ENCODE measurements around the gene MBOAT1. TPM values are rescaled to one million over a fixed set of nuclear protein-coding genes. Genes with fewer than 3 reads are reported as not detected.
"Not testable (repeated sequence)": the region's sequence is repeated elsewhere in the genome, so short reads cannot be mapped to it uniquely, and the experiment has no call there.

Gene MBOAT1
- total RNA-seq, 2 donors from 2014 or later: 20.6 to 25.9 TPM

GRCh38 chr6:20168690-20169089, 43.6 kb downstream of the MBOAT1 start:
- peaks cover 2% of the 10 kb centered on the region for H3K9me3 ChIP-seq (ENCODE audit: control insufficient read depth, low read length, poor library complexity, severe bottlenecking)
- Mint-ChIP-seq H3K27me3 (no peaks in the 10 kb centered on the region), H3K36me3 (ENCODE audit: low read depth) (peaks cover 4% of the 10 kb centered on the region), H3K4me1 (peaks cover 32% of the 10 kb centered on the region), H3K4me3 (no peak overlapping the region), H3K27ac (no peak overlapping the region)
- ATAC-seq (no peak), DNase-seq (no peak)

- no peak overlapping the region for H3K4me3 Mint-ChIP-seq
- peaks cover 2% of the 10 kb centered on the region for H3K9me3 ChIP-seq (ENCODE audit: control insufficient read depth, low read length, poor library complexity, severe bottlenecking)
- H3K27ac Mint-ChIP-seq: no peak overlapping the region
- ATAC-seq (no peak), DNase-seq (no peak)
- no peaks in the 10 kb centered on the region for H3K27me3 Mint-ChIP-seq
- peaks cover 24% of the 10 kb centered on the region for H3K4me1 Mint-ChIP-seq
- H3K36me3 Mint-ChIP-seq (ENCODE audit: low read depth): peaks cover 4% of the 10 kb centered on the region
Observed at GRCh38 chr6:20167601-20168000, 44.7 kb downstream of the MBOAT1 start.

GRCh38 chr6:20166210-20166609, 46.1 kb downstream of the MBOAT1 start:
- Mint-ChIP-seq H3K4me3 (no peak overlapping the region), H3K27ac (no peak overlapping the region), H3K27me3 (no peaks in the 10 kb centered on the region), H3K36me3 (ENCODE audit: low read depth) (peaks cover 2% of the 10 kb centered on the region), H3K4me1 (peaks cover 22% of the 10 kb centered on the region)
- DNase-seq: no peak
- peaks cover 2% of the 10 kb centered on the region for H3K9me3 ChIP-seq (ENCODE audit: control insufficient read depth, low read length, poor library complexity, severe bottlenecking)
- ATAC-seq: no peak

DNA sequence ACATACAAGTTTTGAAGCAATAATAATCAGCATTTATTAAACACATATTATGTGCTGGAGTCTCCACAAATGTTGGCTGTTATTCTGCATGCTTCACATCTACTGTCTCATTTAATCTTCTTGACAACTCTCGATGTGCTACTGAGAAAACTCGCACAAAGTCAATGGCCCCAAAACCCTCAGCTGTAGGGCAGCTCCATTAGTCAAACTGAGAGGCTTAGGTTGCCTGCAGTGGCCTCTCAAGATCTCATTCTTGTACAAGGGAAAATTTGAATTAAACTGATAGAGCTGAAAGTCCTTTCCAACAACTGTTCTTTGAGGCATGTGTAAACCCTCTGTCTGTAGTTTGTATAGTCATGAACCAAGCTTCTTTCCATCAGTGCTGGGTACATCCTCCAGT, 49.8 kb downstream of the MBOAT1 start:
- peaks cover 4% of the 10 kb centered on the region for H3K36me3 Mint-ChIP-seq (ENCODE audit: low read depth)
- H3K9me3 ChIP-seq (ENCODE audit: control insufficient read depth, low read length, poor library complexity, severe bottlenecking): peaks cover 2% of the 10 kb centered on the region

DNA sequence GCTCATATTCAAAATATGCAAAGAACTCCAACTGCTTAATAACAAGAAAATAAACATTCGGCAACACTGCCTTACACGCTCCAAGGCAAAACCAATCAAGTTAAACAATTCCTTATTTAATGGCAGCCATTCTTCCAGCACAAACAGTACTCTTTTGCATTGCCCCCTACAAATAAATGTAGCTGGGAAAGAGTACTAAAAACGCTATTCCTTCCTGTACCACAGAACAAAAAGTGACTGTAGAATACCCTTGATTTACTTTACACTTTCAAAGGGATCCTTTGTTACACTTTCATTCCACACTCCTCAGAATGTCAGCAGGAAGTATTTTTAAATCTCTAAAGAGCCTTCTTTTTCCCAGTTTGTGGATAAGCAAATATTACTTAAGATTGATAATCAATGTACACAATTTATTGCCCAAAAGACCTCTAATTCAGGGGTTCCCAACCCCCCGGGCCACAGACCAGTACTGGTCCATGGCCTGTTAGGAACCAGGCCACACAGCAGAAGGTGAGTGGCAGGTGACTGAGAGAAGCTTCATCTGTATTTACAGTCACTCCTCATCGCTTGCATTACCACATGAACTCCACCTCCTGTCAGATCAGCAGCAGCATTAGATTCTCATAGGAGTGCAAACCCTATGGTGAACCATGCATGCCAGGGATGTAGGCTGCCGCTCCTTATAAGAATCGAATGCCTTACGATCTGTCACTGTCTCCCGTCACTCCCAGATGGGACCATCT, 51.6 kb downstream of the MBOAT1 start:
- H3K9me3 ChIP-seq (ENCODE audit: control insufficient read depth, low read length, poor library complexity, severe bottlenecking): no peaks in the 10 kb centered on the region
- ATAC-seq (no peak), DNase-seq (no peak)
- peaks cover 5% of the 10 kb centered on the region for H3K4me1 Mint-ChIP-seq
- H3K4me3 Mint-ChIP-seq: no peak overlapping the region
- H3K27ac Mint-ChIP-seq: no peak overlapping the region
- H3K36me3 Mint-ChIP-seq (ENCODE audit: low read depth): peaks cover 2% of the 10 kb centered on the region
- H3K27me3 Mint-ChIP-seq: no peaks in the 10 kb centered on the region

More for the DNA sequence above, 49.8 kb downstream of the MBOAT1 start:
- DNase-seq: no peak
- no peak overlapping the region for H3K4me3 Mint-ChIP-seq
- no peaks in the 10 kb centered on the region for H3K27me3 Mint-ChIP-seq
- peaks cover 5% of the 10 kb centered on the region for H3K4me1 Mint-ChIP-seq
- no peak for ATAC-seq
- H3K27ac Mint-ChIP-seq: no peak overlapping the region

GRCh38 chr6:20159781-20160540, 52.3 kb downstream of the MBOAT1 start:
- no peak overlapping the region for H3K27ac Mint-ChIP-seq
- H3K4me1 Mint-ChIP-seq: peaks cover 5% of the 10 kb centered on the region
- DNase-seq (no peak), ATAC-seq (no peak)
- no peaks in the 10 kb centered on the region for H3K9me3 ChIP-seq (ENCODE audit: control insufficient read depth, low read length, poor library complexity, severe bottlenecking)
- no peak overlapping the region for H3K4me3 Mint-ChIP-seq
- peaks cover 2% of the 10 kb centered on the region for H3K36me3 Mint-ChIP-seq (ENCODE audit: low read depth)
- H3K27me3 Mint-ChIP-seq: no peaks in the 10 kb centered on the region

DNA sequence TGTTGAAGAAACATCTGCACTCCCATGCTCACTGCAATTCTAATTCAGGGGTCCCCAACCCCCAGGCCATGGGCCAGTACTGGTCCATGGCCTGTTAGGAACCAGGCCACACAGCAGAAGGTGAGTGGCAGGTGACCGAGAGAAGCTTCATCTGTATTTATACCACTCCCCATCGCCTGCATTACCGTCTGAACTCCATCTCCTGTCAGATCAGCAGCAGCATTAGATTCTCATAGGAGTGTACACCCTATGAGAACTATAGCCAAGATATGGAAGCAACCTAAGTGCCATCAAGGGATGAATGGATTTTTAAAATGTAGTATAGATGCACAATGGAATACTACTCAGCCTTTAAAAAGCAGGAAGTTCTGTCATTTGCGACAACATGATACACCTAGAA, 53.2 kb downstream of the MBOAT1 start:
- Mint-ChIP-seq H3K4me1 (peaks cover 8% of the 10 kb centered on the region), H3K4me3 (no peak overlapping the region), H3K27ac (no peak overlapping the region), H3K36me3 (ENCODE audit: low read depth) (peaks cover 2% of the 10 kb centered on the region), H3K27me3 (no peaks in the 10 kb centered on the region)
- H3K9me3 ChIP-seq (ENCODE audit: control insufficient read depth, low read length, poor library complexity, severe bottlenecking): no peaks in the 10 kb centered on the region
- DNase-seq: no peak
- no peak for ATAC-seq

DNA sequence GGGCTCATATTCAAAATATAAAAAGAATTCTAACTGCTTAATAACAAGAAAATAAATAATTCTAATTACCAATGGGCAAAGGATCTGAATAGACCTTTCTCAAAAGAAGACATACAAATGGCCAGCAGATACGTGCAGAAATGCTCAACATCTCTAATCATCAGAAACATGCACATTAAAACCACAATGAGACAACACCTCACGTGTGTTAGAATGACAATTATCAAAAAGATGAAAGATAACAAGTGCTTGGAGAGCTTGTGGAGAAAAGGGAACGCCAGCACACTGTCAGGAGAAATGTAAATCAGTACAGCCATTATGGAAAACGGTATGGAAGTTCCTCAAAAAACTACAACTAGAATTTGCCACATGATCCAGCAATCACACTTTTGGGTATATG, 53.6 kb downstream of the MBOAT1 start:
- Mint-ChIP-seq H3K27me3 (no peaks in the 10 kb centered on the region), H3K36me3 (ENCODE audit: low read depth) (peaks cover 2% of the 10 kb centered on the region), H3K4me3 (no peak overlapping the region), H3K4me1 (peaks cover 8% of the 10 kb centered on the region), H3K27ac (no peak overlapping the region)
- H3K9me3 ChIP-seq (ENCODE audit: control insufficient read depth, low read length, poor library complexity, severe bottlenecking): no peaks in the 10 kb centered on the region
- DNase-seq (no peak), ATAC-seq (no peak)

DNA sequence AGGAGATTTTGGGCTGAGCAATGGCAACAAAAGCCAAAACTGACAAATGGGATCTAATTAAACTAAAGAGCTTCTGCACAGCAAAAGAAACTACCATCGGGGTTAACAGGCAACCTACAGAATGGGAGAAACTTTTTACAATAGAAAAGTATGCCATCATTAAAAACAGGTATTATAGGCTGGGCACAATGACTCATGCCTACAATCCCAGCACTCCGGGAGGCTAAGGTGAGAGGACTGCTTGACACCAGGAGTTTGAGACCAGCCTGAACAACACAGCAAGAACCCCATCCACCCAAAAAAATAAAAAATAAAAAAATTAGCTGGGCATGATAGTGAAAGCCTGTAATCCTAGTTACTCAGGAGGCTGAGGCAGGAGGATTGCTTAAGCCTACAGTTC, 55.4 kb downstream of the MBOAT1 start:
- H3K4me1 Mint-ChIP-seq: peaks cover 10% of the 10 kb centered on the region
- no peak overlapping the region for H3K27ac Mint-ChIP-seq

GRCh38 chr6:20154753-20155152, 57.5 kb downstream of the MBOAT1 start:
- H3K9me3 ChIP-seq (ENCODE audit: control insufficient read depth, low read length, poor library complexity, severe bottlenecking): no peaks in the 10 kb centered on the region
- no peaks in the 10 kb centered on the region for H3K27me3 Mint-ChIP-seq
- ATAC-seq: no peak
- peaks cover 4% of the 10 kb centered on the region for H3K36me3 Mint-ChIP-seq (ENCODE audit: low read depth)
- H3K4me3 Mint-ChIP-seq: no peak overlapping the region
- peaks cover 10% of the 10 kb centered on the region for H3K4me1 Mint-ChIP-seq
- H3K27ac Mint-ChIP-seq: no peak overlapping the region
- no peak for DNase-seq

More for the DNA sequence above, 55.4 kb downstream of the MBOAT1 start:
- ATAC-seq (no peak), DNase-seq (no peak)
- H3K36me3 Mint-ChIP-seq (ENCODE audit: low read depth): peaks cover 4% of the 10 kb centered on the region
- no peaks in the 10 kb centered on the region for H3K27me3 Mint-ChIP-seq
- no peaks in the 10 kb centered on the region for H3K9me3 ChIP-seq (ENCODE audit: control insufficient read depth, low read length, poor library complexity, severe bottlenecking)
- no peak overlapping the region for H3K4me3 Mint-ChIP-seq

DNA sequence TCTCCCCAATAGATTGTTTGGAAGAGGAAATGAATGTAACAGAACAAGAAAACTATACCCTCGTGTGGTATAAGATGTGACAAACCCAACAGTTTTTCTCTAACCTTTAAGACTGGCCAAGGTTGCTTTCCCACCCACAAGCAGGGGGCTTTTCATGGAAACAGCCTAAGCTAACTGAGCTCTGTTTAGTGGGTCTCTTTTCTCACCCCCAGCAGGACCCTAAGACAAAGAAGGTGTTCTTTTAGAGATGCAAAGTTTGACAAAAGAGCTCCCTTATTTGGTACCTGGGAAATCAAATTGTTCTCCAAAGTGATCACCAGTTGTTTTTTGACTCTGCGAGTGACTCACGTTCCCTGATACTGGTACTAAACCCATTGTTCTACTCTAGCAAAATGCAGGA, 59.1 kb downstream of the MBOAT1 start:
- no peak for ATAC-seq
- Mint-ChIP-seq H3K27me3 (no peaks in the 10 kb centered on the region), H3K36me3 (ENCODE audit: low read depth) (peaks cover 3% of the 10 kb centered on the region), H3K4me3 (no peak overlapping the region), H3K4me1 (peaks cover 6% of the 10 kb centered on the region), H3K27ac (no peak overlapping the region)
- no peaks in the 10 kb centered on the region for H3K9me3 ChIP-seq (ENCODE audit: control insufficient read depth, low read length, poor library complexity, severe bottlenecking)
- no peak for DNase-seq

GRCh38 chr6:20148433-20148832, 63.8 kb downstream of the MBOAT1 start:
- DNase-seq (no peak), ATAC-seq (no peak)
- H3K27ac Mint-ChIP-seq: no peak overlapping the region
- H3K36me3 Mint-ChIP-seq (ENCODE audit: low read depth): peaks cover 3% of the 10 kb centered on the region
- peaks cover 2% of the 10 kb centered on the region for H3K4me1 Mint-ChIP-seq
- no peaks in the 10 kb centered on the region for H3K9me3 ChIP-seq (ENCODE audit: control insufficient read depth, low read length, poor library complexity, severe bottlenecking)
- H3K27me3 Mint-ChIP-seq: no peaks in the 10 kb centered on the region
- H3K4me3 Mint-ChIP-seq: no peak overlapping the region

DNA sequence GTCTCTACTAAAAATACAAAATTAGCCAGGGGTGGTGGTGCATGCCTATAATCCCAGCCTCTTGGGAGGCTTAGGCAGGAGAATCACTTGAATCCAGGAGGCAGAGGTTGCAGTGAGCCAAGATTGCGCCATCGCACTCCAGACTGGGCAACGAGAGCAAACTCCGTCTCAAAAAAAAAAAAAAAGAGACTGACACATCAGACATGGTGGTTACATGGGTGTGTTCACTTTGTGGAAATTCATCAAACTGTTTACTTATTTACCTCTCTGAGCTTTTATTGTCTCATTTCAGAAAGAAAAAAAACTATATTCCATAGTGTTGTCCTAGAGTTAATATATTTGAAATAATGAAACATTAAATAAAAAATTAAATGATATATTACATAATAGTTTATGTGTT, 64.8 kb downstream of the MBOAT1 start:
- Mint-ChIP-seq H3K4me1 (peaks cover 1% of the 10 kb centered on the region), H3K27ac (no peak overlapping the region)

DNA sequence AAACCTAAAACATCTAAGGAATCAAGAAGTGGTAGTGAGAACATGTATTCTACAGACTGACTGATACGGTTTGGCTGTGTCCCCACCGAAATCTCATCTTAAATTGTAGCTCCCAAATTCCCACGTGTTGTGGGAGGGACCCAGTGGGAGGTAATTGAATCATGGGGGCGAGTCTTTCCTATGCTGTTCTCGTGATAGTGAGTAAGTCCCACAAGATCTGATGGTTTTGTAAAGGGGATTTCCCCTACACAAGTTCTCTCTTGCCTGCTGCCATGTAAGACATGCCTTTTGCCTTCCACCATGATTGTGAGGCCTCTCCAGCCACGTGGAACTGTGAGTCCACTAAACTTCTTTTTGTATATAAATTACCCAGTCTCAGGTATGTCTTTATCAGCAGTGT, 65.4 kb downstream of the MBOAT1 start:
- H3K4me1 Mint-ChIP-seq; H3K9me3 ChIP-seq (ENCODE audit: control insufficient read depth, low read length, poor library complexity, severe bottlenecking); ATAC-seq; H3K27ac Mint-ChIP-seq; DNase-seq; H3K4me3 Mint-ChIP-seq; H3K36me3 Mint-ChIP-seq (ENCODE audit: low read depth); H3K27me3 Mint-ChIP-seq: not testable (repeated sequence)

More for the DNA sequence above, 64.8 kb downstream of the MBOAT1 start:
- no peaks in the 10 kb centered on the region for H3K27me3 Mint-ChIP-seq
- H3K4me3 Mint-ChIP-seq: no peak overlapping the region
- no peak for DNase-seq
- H3K9me3 ChIP-seq (ENCODE audit: control insufficient read depth, low read length, poor library complexity, severe bottlenecking): no peaks in the 10 kb centered on the region
- H3K36me3 Mint-ChIP-seq (ENCODE audit: low read depth): peaks cover 2% of the 10 kb centered on the region
- ATAC-seq: no peak
